Mesothelial cell of epicardium (in vitro differentiated cells): ENCODE measurements around the gene RDX. TPM values are rescaled to one million over a fixed set of nuclear protein-coding genes. Genes with fewer than 3 reads are reported as not detected.
"Not testable (repeated sequence)": the region's sequence is repeated elsewhere in the genome, so short reads cannot be mapped to it uniquely, and the experiment has no call there.

Experiments
- DNase-seq, 2 experiments: peaks; one replicate each; pipeline ENCODE4 v3.0.0; 2021; ENCODE audit warnings: low spot score in 2 of 2; ENCODE audit not compliant: unreplicated experiment in 2 of 2
- H3K27ac Mint-ChIP-seq: 2 replicates; pipeline ENCODE4 v1.8.0; 2021; ENCODE audit warnings: mixed read lengths
- H3K27me3 Mint-ChIP-seq: 2 replicates; pipeline ENCODE4 v1.8.0; 2021; ENCODE audit warnings: low read depth, mixed read lengths
- H3K36me3 Mint-ChIP-seq: 2 replicates; pipeline ENCODE4 v1.8.0; 2021; ENCODE audit warnings: mixed read lengths
- H3K4me1 Mint-ChIP-seq: 2 replicates; pipeline ENCODE4 v1.8.0; 2021; ENCODE audit warnings: mixed read lengths
- H3K4me3 Mint-ChIP-seq: 2 replicates; pipeline ENCODE4 v1.8.0; 2021; ENCODE audit warnings: mild to moderate bottlenecking, moderate library complexity, mixed read lengths
- H3K9me3 Mint-ChIP-seq: 2 replicates; pipeline ENCODE4 v1.8.0; 2021; ENCODE audit warnings: mixed read lengths
- CTCF ChIP-seq: fragments of 200-600 bp; sonication (generic); IDR thresholded peaks from one replicate; pipeline ENCODE4 v1.5.0; 2021; ENCODE audit warnings: antibody characterized with exemption; ENCODE audit not compliant: unreplicated experiment
- total RNA-seq: library from RNA; stranded (reverse); gene quantifications from 3 replicates; pipeline ENCODE4 v1.2.1, GENCODE V29; 2021

Gene RDX
- total RNA-seq, 1 donor from 2014 or later = 117 TPM

- Mint-ChIP-seq H3K4me1 (peaks cover 27% of the 10 kb centered on the region), H3K27me3 (no peaks in the 10 kb centered on the region), H3K27ac (no peak overlapping the region), H3K9me3 (peaks cover 16% of the 10 kb centered on the region), H3K4me3 (no peak overlapping the region), H3K36me3 (no peaks in the 10 kb centered on the region)
- no peak for DNase-seq
- no peak for TF ChIP-seq CTCF
Observed at GRCh38 chr11:110196241-110196754, 100.1 kb downstream of the RDX start.

- Mint-ChIP-seq H3K4me1 (peaks cover 13% of the 10 kb centered on the region), H3K9me3 (peaks cover 25% of the 10 kb centered on the region)
- not testable (repeated sequence) for H3K27me3 Mint-ChIP-seq, DNase-seq, H3K4me3 Mint-ChIP-seq, H3K27ac Mint-ChIP-seq, H3K36me3 Mint-ChIP-seq
Observed at GRCh38 chr11:110194211-110194766, 102.1 kb downstream of the RDX start.

- H3K36me3 Mint-ChIP-seq, H3K4me3 Mint-ChIP-seq, H3K27me3 Mint-ChIP-seq, DNase-seq, H3K27ac Mint-ChIP-seq: not testable (repeated sequence)
- H3K9me3 Mint-ChIP-seq = peaks cover 25% of the 10 kb centered on the region
- H3K4me1 Mint-ChIP-seq = peaks cover 13% of the 10 kb centered on the region
Observed at GRCh38 chr11:110192604-110193282, 103.7 kb downstream of the RDX start.

- no peaks in the 10 kb centered on the region for H3K27me3 Mint-ChIP-seq
- peaks cover 25% of the 10 kb centered on the region for H3K9me3 Mint-ChIP-seq
Observed at GRCh38 chr11:110190885-110191284, 105.5 kb downstream of the RDX start.

GRCh38 chr11:110187731-110188130 is 108.7 kb downstream of the RDX start:
- no peaks in the 10 kb centered on the region for H3K36me3 Mint-ChIP-seq
- no peak for DNase-seq
- H3K27ac Mint-ChIP-seq = no peak overlapping the region
- H3K4me3 Mint-ChIP-seq = no peak overlapping the region
- H3K4me1 Mint-ChIP-seq = no peaks in the 10 kb centered on the region
- no peaks in the 10 kb centered on the region for H3K27me3 Mint-ChIP-seq
- peaks cover 21% of the 10 kb centered on the region for H3K9me3 Mint-ChIP-seq
- no peak for TF ChIP-seq CTCF

More at GRCh38 chr11:110190885-110191284, 105.5 kb downstream of the RDX start:
- TF ChIP-seq CTCF = no peak
- H3K36me3 Mint-ChIP-seq = no peaks in the 10 kb centered on the region
- no peak overlapping the region for H3K4me3 Mint-ChIP-seq
- no peak for DNase-seq
- H3K4me1 Mint-ChIP-seq = peaks cover 8% of the 10 kb centered on the region
- no peak overlapping the region for H3K27ac Mint-ChIP-seq

- H3K27ac Mint-ChIP-seq = no peak overlapping the region
- H3K36me3 Mint-ChIP-seq = no peaks in the 10 kb centered on the region
- DNase-seq = no peak
- H3K9me3 Mint-ChIP-seq = peaks cover 12% of the 10 kb centered on the region
- no peaks in the 10 kb centered on the region for H3K27me3 Mint-ChIP-seq
- no peaks in the 10 kb centered on the region for H3K4me1 Mint-ChIP-seq
- H3K4me3 Mint-ChIP-seq = no peak overlapping the region
- no peak for TF ChIP-seq CTCF
Observed at GRCh38 chr11:110186867-110187266, 109.5 kb downstream of the RDX start.
